NCI-H2196 (cell line): Measurements from ENCODE around the gene CDH4.

Experiments
- DNase-seq: peaks from one replicate; lab custom pipeline; 2025; ENCODE audit not compliant: unreplicated experiment; lab: John Stamatoyannopoulos, UW

Gene CDH4

DNA sequence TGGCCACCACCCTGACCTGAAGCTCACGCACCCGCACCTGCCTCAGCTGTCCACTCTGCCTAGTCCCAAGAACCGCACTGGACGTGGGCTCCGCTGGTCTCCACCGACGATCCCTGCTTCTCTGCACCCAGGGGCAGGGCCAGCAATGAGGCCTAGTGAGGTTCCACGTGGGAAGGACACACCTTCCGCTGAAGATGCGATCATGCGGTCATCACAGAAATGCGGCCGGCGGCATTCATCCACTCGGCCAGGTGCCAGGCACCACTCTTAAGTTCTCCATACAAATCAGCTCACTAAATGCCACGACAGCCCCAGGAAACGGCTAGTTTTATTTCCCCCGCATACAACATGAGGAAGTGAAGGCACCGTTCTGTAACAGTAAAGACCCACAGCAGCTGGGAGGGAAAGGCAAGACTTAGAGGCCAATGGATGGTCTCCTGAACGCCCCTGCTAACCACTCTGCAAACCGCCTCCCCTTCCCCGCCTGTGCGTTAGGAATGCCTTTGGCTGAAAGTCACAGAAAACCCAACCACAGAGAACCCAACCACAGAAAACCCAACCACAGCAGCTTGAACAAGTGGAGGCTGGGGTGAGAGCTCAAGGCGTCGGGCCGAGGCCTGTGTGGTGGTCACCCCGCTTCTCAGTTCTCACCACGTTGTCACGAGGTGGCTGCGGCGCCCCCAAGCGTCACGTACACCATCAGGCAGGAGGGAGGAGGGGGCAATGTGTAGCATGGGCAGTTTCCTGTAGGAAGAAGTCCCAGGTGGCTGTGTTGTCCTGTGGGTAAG lies 609.2 kb downstream of the CDH4 start:
- no peak for DNase-seq

DNA sequence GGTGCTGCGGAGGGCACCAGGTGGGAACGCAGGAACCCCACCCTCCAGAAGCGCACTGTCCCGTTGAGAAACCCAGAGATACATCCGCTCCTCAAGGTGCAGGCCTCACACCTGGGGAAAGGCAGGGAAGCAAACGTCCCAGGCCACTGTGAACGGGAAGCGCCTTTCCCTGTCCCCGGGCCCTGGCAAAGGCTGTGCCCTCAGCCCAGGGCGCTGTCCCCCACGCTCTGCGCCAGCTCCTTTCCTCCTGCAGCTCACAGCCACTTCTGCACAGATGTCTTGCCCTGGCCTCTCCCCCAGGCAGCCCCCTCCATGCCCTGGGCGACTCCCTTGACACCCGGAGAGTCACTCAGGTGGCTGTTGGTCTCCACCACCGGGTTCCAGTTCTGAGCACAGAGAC lies 609.8 kb downstream of the CDH4 start:
- DNase-seq = no peak

DNA sequence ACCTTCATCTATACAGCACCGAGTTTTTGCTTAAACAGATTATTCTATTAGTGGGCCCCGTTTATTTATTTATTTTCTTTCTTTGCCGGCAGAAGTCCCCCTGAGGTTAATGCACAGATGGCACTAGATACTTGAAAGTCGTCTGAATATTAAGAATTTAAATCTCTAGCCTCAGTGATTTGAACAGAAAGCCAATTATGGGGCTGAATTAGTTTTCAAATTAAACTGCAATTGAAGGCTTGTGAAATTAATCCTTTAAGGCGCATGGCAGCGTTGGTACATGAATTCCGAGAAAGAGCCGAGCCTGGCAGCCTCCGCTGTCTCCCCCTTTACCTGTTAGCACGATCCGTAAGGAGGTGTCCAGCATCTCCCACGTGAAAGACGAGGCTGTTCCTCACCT lies 610.8 kb downstream of the CDH4 start:
- DNase-seq = no peak

DNA sequence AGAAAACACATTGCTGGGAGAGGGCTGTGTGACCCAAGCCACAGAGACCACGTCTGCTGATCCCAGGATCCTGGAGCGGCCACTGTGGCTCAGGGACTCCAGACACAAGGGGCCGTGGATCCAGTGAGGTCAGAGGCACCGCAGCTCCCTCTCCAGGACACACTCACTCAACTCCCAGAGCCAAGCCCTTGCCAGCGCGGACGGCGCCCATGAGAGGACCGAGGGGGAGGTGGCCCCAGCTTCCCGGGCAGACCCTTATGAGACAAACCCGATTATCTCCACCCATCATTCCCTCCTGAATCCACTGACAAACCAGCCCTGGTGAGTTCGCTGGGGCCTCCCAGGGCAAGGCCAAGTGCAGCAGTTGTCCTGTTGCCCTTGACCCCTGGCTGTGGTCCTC lies 612.4 kb downstream of the CDH4 start:
- no peak for DNase-seq

DNA sequence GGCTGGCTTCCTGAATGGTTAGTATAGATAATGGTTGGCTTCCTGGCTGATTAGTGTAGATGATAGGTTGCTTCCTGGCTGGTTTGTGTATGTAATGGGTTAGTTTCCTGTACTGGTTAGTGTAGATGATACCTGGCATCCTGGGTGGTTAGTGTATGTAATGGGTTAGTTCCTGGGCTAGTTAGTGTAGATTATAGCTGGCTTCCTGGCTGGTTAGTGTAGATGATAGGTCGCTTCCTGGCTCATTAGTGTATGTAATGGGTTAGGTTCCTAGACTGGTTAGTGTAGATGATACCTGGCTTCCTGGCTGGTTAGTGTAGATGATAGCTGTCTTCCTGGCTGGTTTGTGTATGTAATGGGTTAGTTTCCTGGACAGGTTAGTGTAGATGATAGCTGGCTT lies 613.3 kb downstream of the CDH4 start:
- no peak for DNase-seq

DNA sequence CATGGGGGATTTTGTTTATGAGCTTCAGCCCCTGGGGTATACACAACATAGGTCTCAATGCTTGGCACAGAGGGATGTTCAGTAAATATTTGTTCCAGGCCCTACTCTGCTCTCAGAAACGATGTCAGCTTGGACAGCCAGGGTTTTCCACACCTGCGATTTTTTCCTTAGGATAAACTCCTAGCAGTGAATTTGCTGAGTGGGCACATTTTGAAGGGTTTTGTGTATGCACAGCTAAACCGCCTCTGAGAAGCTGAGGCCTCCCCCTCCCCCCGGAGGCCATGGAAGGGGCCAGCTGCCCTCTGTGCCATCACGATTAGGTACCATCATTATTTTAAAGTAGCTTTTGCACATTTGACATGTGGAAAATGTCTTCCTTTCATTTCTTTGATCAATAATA lies 614.1 kb downstream of the CDH4 start:
- DNase-seq = no peak

DNA sequence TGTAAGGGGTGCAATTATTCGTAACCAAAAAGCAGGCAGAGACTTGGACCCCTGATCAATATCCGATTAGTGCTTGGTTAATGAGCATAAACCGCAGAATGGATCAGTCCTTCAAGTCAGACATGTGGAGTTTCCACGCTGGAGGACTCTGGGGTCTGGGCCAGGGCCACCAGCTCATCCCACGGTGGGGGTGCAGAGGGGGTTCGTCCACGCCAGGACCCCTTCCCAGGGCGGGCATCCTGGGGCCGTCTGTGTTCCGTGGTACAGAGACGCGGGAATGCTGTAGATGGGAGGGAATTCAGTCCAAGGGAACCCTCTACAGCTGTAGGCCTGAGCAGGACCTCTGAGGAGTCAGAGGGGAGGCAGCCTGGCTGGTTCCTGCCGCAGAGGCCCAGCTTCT lies 615.9 kb downstream of the CDH4 start:
- no peak for DNase-seq

DNA sequence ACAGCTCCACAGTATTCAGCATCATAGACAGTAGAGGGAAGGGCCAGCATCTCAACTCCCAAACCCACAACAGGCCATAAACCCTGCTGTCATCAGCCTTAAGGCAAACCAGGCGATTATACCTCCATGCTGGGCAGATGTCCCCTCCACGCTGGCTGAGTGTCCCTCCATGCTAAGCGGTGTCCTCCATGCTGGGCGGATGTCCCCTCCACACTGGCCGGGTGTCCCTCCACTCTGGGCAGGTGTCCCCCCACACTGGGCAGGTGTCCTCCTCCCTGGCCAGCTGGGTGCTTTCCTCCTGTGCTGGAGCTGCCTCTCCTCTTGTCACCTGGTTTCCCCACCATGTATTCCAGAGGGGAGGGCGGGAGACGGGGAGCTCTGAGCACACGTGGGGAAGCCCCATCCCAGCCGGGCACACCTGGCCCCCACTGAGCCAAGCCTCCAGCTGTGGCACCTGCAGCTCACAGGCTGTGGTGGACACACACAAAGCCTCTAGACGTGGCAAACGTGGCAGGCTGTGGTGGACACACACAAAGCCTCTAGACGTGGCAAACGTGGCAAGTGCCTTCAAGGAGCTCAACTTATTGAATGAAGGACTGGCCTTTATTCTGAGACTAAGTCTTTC lies 616.5 kb downstream of the CDH4 start:
- no peak for DNase-seq

DNA sequence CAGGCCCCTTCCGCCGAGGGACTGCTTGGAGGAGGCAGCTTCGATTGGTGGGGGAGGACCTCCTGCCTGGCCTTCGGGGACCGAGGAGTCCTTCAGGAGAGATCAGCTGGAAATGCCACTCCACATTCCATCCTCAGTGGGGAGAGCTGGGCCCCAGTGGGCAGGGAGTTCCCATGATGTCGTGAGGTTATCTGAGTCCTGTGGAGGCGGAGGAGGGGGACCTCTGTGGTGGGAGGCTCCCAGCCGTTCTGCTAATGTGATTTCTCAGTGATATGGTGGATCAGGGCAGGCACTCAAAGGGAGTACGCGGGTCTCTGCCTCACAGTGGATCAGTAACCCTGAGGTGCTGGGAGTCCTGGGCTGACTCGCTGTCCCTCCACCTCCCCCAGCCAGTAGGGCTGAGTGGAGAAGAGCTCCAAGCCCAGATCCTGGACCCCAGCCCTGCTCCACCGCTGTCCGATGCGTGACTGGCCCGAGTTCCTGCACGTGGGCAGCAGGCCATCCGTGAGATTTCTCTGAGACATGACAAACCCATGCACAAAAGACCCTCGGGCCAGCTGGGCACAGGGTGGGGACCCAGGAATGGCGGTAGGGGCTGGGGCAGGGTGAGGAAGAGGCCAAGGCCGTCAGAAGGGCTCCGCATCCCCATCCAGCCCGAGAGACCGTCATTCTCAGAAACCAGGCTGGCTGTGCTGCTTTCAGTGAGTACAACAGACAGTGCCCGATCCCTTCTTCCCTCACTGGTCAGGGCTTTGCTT lies 617.9 kb downstream of the CDH4 start:
- DNase-seq = no peak

DNA sequence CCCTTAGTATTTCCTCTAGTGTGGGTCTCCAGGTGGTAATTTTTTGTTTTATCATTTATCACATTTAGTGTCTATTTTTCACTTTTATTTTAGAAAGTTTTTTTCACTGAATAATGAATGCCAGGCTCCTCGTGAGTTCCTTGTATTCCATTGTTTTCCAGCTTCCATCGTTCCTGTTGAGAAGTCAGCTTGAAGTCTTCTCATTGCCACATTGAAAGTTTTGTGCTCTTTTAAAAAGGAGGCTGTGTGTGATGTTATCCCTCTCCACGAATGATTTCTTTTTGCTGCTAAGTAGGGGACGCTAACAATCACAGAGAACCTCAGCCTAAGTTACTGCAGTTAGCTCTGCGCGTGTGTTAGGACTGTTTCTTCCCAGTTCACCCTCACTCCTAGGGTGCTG lies 619.1 kb downstream of the CDH4 start:
- no peak for DNase-seq

DNA sequence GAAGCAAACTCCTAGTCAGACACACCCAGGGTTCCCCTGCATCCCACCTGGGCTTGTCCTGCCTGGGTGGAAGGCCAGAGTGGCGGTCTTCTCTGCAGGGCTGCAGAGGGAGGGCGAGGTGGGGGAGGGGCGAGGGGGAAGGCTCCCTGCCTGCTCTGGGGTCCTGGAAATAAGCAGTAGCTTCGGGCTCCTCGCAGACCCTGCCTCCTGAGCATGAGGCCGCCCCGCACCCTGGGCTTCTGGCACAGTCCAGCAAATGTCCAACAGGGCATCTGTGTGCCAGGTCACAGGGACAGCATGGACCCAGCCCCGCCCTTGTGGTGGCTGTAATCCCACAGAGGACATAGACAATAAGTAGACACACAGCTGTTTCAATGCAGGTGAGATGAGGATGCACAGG lies 619.9 kb downstream of the CDH4 start:
- DNase-seq = no peak

DNA sequence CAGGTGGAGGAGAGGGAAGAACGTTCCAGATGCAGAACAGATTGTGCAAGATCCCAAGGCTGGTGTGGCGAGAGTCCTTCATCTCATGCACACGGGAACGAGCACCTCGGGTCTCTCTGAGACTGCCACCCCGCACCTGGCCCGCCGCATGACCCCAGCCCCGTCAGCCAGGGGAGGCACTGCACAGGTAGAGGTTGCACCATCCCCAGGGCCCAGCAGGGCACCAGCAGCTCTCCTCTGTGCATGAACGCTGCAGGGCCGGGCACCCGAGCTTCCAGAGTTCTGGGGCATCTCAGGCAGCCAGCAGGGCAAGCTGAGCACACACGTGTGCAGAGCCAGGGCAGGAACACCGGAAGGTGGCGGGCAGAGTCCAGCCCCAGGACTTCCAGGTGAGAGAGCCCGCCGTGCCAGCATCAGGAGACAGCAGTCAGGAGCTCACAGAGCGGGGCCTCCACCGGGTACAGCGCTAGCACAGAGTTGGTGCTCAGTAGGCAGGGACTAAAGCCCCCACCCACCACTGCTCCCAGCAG lies 620.4 kb downstream of the CDH4 start:
- DNase-seq = no peak

DNA sequence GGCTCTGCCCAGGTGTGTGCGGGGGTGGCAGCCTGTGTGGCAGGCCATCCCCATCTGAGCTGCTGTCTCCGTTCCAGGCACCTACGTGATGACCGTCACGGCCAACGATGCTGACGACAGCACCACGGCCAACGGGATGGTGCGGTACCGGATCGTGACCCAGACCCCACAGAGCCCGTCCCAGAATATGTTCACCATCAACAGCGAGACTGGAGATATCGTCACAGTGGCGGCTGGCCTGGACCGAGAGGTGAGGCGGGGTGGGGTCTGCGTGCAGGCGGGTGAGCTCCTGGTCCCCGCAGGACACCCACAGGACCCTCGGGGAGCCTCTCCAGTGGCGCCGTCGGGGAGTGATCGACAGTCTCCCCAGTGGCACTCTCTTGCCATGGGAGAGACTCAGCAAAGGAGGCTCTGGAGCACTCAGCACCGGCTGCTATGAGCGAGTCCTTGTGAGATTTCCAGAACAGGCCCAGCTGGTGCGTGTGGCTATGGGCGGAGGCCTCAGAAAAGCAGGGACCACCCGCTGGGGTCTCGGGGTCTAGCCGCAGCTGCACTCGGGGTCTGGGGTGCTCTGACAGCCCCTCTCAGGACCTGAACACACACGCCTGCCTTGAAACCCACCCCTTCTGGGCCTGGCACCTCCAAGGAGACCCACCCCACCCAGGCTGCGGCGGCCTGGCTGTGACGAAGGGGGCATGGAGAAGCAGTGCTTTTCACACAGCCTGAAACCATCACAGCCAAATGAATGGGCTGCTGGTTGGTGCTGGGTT lies 621.8 kb downstream of the CDH4 start:
- DNase-seq = no peak

DNA sequence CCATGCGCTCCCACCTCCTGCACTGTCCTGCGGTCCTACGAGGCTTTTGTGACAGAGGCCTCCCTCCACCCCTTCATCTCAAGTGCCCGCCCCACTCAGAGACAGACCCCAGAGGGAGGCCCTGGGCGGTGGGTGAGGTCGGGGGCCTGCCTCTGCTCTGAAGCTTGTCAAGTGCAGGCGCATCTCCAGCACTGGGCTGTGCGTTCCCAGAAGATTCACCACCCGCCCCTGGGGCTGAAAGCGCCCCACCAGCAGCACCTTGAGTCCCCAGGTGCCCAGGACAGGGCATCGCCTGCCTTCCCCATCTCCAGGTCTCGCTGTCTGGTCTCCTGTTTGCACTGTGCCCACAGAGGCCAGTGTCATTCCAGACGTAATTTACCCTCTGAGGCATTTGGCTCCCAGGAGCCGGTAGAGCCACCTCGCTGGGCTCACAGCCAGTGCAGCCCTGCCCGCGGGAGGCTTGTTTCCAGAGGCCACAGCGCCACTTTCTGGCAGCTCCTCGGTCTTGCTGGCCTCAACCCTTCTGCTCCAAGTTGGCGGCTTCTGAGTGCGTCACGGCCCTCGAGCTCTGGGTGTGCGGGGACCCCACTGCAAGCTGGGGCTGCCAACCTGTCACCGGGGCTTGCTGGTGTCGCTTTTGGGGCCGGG lies 622.5 kb downstream of the CDH4 start:
- DNase-seq = peak; percentile 89

DNA sequence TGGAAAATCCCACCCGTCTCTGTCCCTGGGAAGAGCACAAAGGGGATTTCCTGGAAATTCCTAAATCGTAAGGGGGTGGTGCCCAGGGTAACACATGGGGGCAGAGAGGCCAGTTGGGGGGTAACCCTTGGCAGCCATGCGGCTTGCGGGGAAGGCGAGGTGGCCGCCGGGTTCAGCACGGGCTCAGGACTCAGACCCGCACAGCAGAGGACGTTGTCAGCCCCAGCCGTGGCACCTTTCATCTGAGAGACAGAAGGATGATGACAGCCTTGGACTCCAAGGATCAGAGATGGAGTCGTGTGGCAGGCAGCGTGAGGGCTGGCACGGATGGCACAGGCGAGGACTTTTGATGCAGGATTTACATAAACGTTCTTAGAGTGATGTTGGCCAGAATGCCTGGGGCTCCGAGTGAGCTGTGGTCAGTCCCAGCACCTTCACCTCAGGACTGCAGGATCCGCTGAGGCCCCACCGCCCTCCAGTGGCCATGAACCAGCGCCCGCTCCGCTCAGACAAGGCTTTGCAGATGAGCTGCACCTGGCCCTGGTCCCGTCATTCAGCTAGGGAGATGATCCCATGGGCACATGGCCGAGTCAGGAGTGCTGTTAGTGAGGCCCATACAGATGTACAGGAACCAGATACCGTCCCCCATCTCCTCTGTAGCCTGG lies 623.3 kb downstream of the CDH4 start:
- no peak for DNase-seq

DNA sequence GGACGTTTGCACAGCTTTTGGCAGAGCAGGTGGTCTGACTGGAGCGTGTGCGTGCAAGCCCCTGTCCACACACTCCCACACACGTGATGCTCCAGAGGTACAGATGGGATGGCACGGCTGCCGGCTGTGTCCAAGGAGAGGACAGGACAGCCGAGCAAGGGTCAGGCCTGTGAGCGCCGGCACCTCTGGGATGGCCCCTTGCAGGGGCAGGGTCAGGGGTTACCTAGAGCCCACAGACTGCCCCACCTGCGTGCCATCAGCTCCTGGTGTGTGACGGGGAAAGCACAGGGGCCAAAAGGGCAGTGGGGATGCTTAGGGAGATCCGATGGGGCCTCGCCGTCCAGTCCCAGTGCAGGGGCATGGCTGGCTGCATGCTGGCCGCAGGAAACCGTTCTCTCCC lies 623.9 kb downstream of the CDH4 start:
- no peak for DNase-seq

DNA sequence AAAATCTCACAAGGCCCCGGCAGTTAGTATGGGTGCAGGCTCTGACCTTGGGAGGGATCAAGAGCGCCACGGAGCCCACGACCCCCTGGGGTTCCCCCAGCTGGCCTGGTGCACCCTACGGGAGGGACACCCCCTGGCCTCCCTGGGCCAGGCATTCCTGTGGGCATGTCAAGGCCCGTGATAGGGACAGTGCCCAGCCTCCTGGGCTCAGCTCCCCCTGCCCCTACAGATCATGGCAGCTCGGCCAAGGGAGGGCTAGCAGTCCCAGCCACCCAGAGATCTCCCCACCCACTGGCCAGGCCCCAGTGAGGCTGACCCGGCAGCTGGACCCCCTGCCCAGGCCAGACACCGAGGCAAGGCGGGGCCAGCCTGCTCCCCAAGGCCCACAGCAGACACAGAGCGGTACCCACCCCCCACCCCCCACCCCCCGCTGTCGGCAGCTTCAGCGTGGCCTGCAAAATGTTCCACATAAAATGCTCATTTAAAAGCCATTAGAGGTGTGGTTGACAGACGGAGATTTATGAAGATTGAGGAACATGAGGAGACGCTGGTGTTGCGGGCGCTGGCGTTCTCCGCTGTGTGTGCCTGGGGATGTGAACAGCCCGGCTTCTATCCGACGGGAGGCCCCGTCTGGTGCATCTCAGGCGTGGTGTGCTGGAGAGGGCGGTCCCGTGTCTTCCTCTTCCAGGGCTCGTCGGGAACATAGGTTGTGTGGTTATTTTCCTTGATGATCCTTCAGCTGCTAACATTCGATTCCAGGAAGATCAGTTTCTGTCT lies 625.1 kb downstream of the CDH4 start:
- DNase-seq = no peak

DNA sequence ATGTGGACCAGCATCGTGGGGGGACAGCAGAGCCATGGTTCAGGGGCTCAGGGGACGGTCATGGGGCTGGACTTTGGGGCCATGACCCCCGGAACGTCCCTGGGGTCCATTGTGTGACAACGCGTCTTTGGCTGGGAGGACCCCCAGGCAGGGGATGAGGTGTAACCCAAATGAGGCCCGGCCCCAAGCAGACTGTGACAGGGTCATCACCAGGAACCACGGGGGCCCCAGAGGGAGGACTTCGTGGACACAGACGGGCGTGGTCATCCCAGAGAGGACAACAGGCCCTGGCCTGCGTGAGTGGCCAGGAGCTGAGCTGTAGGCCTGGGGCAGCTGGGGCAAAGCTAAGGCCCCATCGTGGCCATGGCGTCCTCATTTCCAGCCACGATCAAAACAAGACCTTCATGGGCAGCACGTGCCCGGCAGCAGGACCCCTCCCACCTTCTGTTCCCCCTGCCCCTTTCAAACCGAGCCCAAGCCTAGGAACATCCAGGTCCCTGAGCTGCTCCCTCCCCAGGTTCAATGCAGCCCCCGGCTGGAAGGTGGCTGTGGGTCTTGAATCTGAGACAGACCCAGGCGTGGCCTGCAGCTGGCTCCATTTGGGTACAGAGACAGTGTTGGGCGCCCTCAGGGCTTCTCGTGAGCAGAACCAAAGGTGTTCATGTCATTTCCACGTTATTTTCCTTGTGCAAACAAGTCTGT lies 625.9 kb downstream of the CDH4 start:
- no peak for DNase-seq
